SU-DHL-6 (cell line): ENCODE data around the gene CELA3B.
"Not testable (repeated sequence)": the region's sequence is repeated elsewhere in the genome, so short reads cannot be mapped to it uniquely, and the experiment has no call there.

Experiments
- EZH2phosphoT487 ChIP-seq: fragments of 200-600 bp; sonication (generic), shearing (Covaris generic); conservative IDR thresholded peaks from 2 replicates; pipeline ENCODE4 v1.6.1; 2018; ENCODE audit warnings: mild to moderate bottlenecking, antibody characterized with exemption, low read length, moderate library complexity, mixed read lengths
- TF ChIP-seq, protein P1 (sequence below): fragments of 200-600 bp; sonication (generic); IDR thresholded peaks from one replicate; pipeline ENCODE4 v1.5.1; 2017; ENCODE audit warnings: antibody characterized with exemption, mild to moderate bottlenecking, low read length, moderate library complexity; ENCODE audit not compliant: insufficient read depth, poor library complexity, severe bottlenecking

DNA sequence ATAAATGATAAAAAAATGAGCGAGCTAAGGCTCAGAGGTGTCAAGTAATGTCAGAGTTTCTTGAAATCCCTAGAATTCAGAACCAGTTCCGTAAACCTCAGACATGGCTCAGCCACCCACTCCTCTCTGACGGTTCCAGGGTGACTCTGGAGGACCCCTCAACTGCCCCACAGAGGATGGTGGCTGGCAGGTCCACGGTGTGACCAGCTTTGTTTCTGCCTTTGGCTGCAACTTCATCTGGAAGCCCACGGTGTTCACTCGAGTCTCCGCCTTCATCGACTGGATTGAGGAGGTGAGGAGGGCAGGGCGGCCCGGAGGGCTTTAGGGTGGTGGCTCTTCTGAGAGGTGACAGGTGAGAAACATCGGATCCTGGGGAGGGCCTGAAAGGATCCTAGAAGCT, 32.7 kb downstream of the CELA3B start:
- TF ChIP-seq, protein P1, sequence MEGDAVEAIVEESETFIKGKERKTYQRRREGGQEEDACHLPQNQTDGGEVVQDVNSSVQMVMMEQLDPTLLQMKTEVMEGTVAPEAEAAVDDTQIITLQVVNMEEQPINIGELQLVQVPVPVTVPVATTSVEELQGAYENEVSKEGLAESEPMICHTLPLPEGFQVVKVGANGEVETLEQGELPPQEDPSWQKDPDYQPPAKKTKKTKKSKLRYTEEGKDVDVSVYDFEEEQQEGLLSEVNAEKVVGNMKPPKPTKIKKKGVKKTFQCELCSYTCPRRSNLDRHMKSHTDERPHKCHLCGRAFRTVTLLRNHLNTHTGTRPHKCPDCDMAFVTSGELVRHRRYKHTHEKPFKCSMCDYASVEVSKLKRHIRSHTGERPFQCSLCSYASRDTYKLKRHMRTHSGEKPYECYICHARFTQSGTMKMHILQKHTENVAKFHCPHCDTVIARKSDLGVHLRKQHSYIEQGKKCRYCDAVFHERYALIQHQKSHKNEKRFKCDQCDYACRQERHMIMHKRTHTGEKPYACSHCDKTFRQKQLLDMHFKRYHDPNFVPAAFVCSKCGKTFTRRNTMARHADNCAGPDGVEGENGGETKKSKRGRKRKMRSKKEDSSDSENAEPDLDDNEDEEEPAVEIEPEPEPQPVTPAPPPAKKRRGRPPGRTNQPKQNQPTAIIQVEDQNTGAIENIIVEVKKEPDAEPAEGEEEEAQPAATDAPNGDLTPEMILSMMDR: not testable (repeated sequence)
- TF ChIP-seq EZH2phosphoT487: not testable (repeated sequence)
